ENCODE data around the gene DTX3. TPM values are rescaled to one million over a fixed set of nuclear protein-coding genes. Genes with fewer than 3 reads are reported as not detected.
"Not testable (repeated sequence)": the region's sequence is repeated elsewhere in the genome, so short reads cannot be mapped to it uniquely, and the experiment has no call there.

Gene DTX3
- total RNA-seq, 2 experiments from 2014 or later = 19.3 to 21.8 TPM

GRCh38 chr12:57585156-57585555, 19.5 kb upstream of the DTX3 start:
- CTCF ChIA-PET = interaction anchor here (0.7 to 6.1 kb wide), 13 partner anchors 8 to 1468 kb away, joined by 3 to 77 read pairs (median 14); partner anchors contain the start of genes ARHGAP9, B4GALNT1, GLI1 and OS9

DNA sequence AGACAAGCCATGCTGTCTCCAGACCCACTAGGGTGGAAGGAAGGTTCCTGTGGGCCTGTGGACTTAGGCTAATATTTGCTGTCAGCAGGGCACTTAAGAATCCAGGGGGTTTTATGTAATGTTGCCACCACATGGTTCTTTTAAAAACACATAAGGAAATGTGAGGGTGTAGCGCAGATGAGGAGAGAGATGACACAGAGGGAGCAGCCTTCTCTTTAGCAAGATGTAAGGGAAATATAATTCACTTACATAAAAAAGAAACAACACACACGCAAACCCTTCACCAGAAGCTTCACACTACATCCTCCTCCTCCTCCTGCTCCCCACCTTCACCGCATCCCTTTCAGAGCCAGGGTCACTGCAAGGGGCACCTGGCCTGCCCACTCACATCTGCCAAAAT, 18.5 kb upstream of the DTX3 start:
- no peak for DNase-seq
- Mint-ChIP-seq H3K27ac (no peak overlapping the region), H3K27me3 (peaks cover 1% of the 10 kb centered on the region), H3K4me1 (peaks cover 8% of the 10 kb centered on the region), H3K4me3 (no peak overlapping the region), H3K36me3 (ENCODE audit: low read depth) (no peaks in the 10 kb centered on the region), H3K9me3 (no peaks in the 10 kb centered on the region)
- POLR2A ChIA-PET = no interaction called here
- CTCF ChIA-PET = interaction anchor here (1.4 to 6.1 kb wide), 4 partner anchors 11 to 62 kb away, joined by 3 to 47 read pairs (median 25); partner anchors contain the start of gene B4GALNT1

More at GRCh38 chr12:57585156-57585555, 19.5 kb upstream of the DTX3 start:
- POLR2A ChIA-PET = no interaction called here
- H3K36me3 Mint-ChIP-seq (ENCODE audit: low read depth) = no peaks in the 10 kb centered on the region
- no peaks in the 10 kb centered on the region for H3K9me3 Mint-ChIP-seq
- H3K27ac Mint-ChIP-seq = no peak overlapping the region
- peaks cover 1% of the 10 kb centered on the region for H3K27me3 Mint-ChIP-seq
- no peak for DNase-seq
- H3K4me1 Mint-ChIP-seq = peaks cover 2% of the 10 kb centered on the region
- H3K4me3 Mint-ChIP-seq = no peak overlapping the region

DNA sequence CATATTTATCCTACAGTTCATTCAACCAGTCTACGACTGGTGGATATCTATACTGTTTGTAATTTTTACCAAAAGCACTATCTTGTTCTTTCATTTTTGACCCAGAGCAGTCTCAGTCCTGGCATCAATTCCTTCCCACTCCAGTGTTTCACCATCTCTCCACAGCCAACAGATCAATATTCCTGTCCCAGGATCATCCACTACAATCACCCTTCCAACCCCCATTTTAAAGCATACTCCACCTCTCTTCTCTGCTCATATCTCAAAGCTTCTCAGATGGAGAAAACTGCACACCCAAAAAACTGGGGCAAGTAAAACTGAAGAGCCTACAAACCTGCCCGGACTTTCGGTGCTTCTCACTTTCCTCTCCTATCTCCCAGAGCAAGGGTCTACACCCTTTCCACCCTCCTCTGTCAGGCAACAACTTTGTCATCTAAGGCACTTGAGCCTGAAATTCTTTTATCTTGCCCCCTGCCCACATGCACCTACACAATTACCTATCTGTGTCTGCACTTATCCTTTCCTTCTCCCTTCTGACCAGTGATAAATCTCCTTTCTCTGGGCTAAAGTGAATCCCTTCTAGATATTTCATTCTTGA, 17.7 kb upstream of the DTX3 start:
- no peak overlapping the region for H3K4me3 Mint-ChIP-seq
- no peak for DNase-seq
- no peak overlapping the region for H3K27ac Mint-ChIP-seq
- no peaks in the 10 kb centered on the region for H3K36me3 Mint-ChIP-seq (ENCODE audit: low read depth)
- H3K4me1 Mint-ChIP-seq = peaks cover 14% of the 10 kb centered on the region
- H3K27me3 Mint-ChIP-seq = peaks cover 1% of the 10 kb centered on the region
- ChIA-PET CTCF (no interaction called here), POLR2A (no interaction called here)
- H3K9me3 Mint-ChIP-seq = no peaks in the 10 kb centered on the region

DNA sequence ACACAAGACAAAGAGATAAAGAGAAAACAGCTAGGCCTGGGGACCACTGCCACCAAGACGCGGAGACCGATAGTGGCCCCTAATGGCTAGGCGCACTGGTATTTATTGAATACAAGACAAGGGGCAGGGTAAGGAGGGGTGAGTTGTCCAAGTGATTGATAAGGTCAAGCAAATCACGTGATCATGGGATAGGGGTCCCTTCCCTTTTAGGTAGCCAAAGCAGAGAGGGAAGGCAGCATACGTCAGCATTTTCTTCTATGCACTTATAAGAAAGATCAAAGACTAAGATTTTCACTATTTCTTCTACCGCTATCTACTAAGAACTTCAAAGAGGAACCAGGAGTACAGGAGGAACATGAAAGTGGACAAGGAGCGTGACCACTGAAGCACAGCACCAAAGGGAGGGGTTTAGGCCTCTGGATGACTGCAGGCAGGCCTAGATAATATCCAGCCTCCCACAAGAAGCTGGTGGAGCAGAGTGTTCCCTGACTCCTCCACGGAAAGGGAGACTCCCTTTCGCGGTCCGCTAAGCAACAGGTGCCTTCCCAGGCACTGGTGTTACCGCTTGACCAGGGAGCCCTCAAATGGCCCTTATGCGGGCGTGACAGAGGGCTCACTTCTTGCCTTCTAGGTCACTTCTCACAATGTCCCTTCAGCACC, 15.5 kb upstream of the DTX3 start:
- H3K4me3 Mint-ChIP-seq; H3K27ac Mint-ChIP-seq; H3K36me3 Mint-ChIP-seq (ENCODE audit: low read depth); H3K27me3 Mint-ChIP-seq; DNase-seq; H3K9me3 Mint-ChIP-seq; CTCF ChIA-PET: not testable (repeated sequence)
- H3K4me1 Mint-ChIP-seq = peaks cover 26% of the 10 kb centered on the region
- POLR2A ChIA-PET = interaction anchor here (1.0 kb wide), 1 partner anchor 130 kb away, joined by 3 read pairs; no protein-coding TSS in a partner anchor

GRCh38 chr12:57590479-57590863, 14.2 kb upstream of the DTX3 start:
- Mint-ChIP-seq H3K27ac (peak overlapping the region; percentile 50), H3K4me3 (peak overlapping the region; percentile 82), H3K4me1 (peaks cover 26% of the 10 kb centered on the region), H3K27me3 (no peaks in the 10 kb centered on the region), H3K36me3 (ENCODE audit: low read depth) (peaks cover 7% of the 10 kb centered on the region), H3K9me3 (no peaks in the 10 kb centered on the region)
- ChIA-PET POLR2A (interaction anchor here (1.0 to 3.7 kb wide), 7 partner anchors 9 to 182 kb away, joined by 3 to 17 read pairs (median 4); partner anchors contain the start of genes DCTN2, DTX3, EEF1AKMT3 and METTL1), CTCF (interaction anchor here (0.6 to 4.6 kb wide), 5 partner anchors 7 to 351 kb away, joined by 3 to 54 read pairs (median 3); no protein-coding TSS in a partner anchor)
- no peak for DNase-seq

- Mint-ChIP-seq H3K27ac (peak within 1 kb of the TSS; percentile 68), H3K27me3 (no peaks in the 10 kb centered on the region), H3K36me3 (ENCODE audit: low read depth) (peaks cover 13% of the 10 kb centered on the region), H3K9me3 (no peaks in the 10 kb centered on the region), H3K4me3 (peak within 1 kb of the TSS; percentile 82), H3K4me1 (peaks cover 26% of the 10 kb centered on the region)
- peak; percentile 87 for DNase-seq
- ChIA-PET POLR2A (interaction anchor here (0.6 to 3.7 kb wide), 14 partner anchors 8 to 181 kb away, joined by 3 to 17 read pairs (median 4); partner anchors contain the start of genes DCTN2, DTX3, EEF1AKMT3 and METTL1), CTCF (interaction anchor here (1.0 to 4.6 kb wide), 5 partner anchors 8 to 351 kb away, joined by 3 to 54 read pairs (median 3); partner anchors contain the start of gene TSPAN31)
Measured at GRCh38 chr12:57590864-57591781, 13.5 kb upstream of the DTX3 start, which contains the start of gene PIP4K2C. PIP4K2C (plus strand) TSS chr12:57591192; CDS start chr12:57591290, 98 bp downstream.

DNA sequence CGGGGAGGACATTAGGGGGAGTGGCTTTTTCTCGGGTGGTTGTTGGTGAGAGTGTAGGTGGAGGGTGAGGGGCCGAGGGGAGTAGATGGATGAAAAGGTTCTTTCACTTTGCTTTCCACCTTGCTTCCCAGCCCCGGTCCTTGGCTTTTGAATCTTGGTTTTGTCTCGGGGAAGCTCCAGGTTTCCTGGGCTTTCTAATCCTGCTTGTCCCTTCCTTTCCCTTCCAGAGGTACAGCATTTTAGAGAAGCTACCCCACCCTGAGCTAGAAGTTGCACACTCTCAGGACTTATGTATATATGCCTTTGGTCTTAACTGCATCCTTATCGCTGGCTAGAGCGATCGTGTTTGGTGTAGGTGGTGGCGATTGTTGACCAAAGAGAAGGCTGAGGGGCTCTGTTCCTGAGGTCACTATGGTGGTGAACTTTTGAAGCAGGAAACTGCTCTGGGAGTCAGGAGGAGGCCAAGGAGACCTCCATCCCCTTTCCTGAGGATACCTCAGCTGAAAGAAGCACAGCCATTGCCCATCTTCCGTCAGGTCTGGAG, 12.8 kb upstream of the DTX3 start:
- peaks cover 26% of the 10 kb centered on the region for H3K4me1 Mint-ChIP-seq
- ChIA-PET POLR2A (interaction anchor here (0.7 to 3.7 kb wide), 9 partner anchors 8 to 180 kb away, joined by 3 to 17 read pairs (median 3); partner anchors contain the start of genes DTX3, EEF1AKMT3 and METTL1), CTCF (interaction anchor here (1.1 to 4.6 kb wide), 4 partner anchors 8 to 352 kb away, joined by 3 to 54 read pairs (median 3); partner anchors contain the start of gene TSPAN31)
- H3K27ac Mint-ChIP-seq = peak overlapping the region; percentile 56
- H3K36me3 Mint-ChIP-seq (ENCODE audit: low read depth) = peaks cover 17% of the 10 kb centered on the region
- peak overlapping the region; percentile 82 for H3K4me3 Mint-ChIP-seq
- DNase-seq = no peak
- no peaks in the 10 kb centered on the region for H3K9me3 Mint-ChIP-seq
- H3K27me3 Mint-ChIP-seq = no peaks in the 10 kb centered on the region

GRCh38 chr12:57592551-57593165, 12.0 kb upstream of the DTX3 start:
- Mint-ChIP-seq H3K27me3 (no peaks in the 10 kb centered on the region), H3K4me3 (peak overlapping the region; percentile 82), H3K36me3 (ENCODE audit: low read depth) (peaks cover 25% of the 10 kb centered on the region), H3K27ac (no peak overlapping the region), H3K9me3 (no peaks in the 10 kb centered on the region), H3K4me1 (peaks cover 26% of the 10 kb centered on the region)
- CTCF ChIA-PET = interaction anchor here (0.8 to 4.6 kb wide), 5 partner anchors 9 to 45 kb away, joined by 3 to 54 read pairs (median 3); no protein-coding TSS in a partner anchor
- POLR2A ChIA-PET = interaction anchor here (0.6 to 3.7 kb wide), 4 partner anchors 12 to 19 kb away, joined by 3 to 17 read pairs (median 6); partner anchors contain the start of gene DTX3
- DNase-seq = no peak

DNA sequence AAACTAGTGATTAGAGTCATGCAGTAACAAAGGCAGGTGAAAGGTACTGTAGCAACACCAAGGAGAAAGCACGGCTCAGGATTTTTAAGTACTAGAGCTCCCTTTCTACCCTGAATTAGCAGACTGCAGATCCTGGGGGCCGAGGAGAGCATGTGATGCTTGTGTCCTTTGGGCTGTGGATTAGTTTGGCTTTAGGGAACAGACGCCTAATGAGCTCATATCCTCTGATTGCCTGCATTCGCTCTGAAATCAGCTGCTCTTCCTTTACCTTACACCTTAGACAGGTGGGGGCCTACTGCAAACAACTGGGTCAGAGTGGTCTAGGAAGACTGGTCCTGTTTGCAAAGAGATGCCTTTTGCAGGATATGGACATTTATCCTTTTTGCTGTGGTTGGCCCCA, 11.4 kb upstream of the DTX3 start:
- ChIA-PET POLR2A (interaction anchor here (1.0 to 3.7 kb wide), 3 partner anchors 12 to 18 kb away, joined by 5 to 17 read pairs (median 7); partner anchors contain the start of gene DTX3), CTCF (interaction anchor here (0.8 to 4.6 kb wide), 5 partner anchors 10 to 44 kb away, joined by 3 to 54 read pairs (median 3); no protein-coding TSS in a partner anchor)
- no peaks in the 10 kb centered on the region for H3K9me3 Mint-ChIP-seq
- no peak for DNase-seq
- H3K27me3 Mint-ChIP-seq = no peaks in the 10 kb centered on the region
- H3K36me3 Mint-ChIP-seq (ENCODE audit: low read depth) = peaks cover 27% of the 10 kb centered on the region
- H3K4me1 Mint-ChIP-seq = peaks cover 26% of the 10 kb centered on the region
- H3K27ac Mint-ChIP-seq = no peak overlapping the region
- H3K4me3 Mint-ChIP-seq = no peak overlapping the region

DNA sequence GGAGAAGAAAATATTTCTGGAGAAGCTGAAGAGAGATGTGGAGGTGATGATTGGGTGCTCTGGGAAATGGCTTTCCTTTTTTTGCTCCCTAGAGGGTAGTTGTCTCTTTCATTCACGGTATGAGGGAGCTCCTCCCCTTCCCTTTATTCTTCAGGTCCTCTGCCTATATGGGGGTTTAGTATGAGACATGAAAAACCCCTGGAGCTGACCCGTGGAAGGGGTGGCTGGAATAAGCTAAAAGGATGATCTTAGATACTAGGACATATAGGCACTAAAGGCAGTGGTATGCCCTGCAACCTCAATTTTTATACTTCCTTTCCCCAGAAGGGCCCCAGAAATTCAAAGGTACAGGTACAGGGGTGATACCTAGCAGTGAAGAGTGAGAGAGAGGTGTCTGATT, 4.2 kb upstream of the DTX3 start:
- CTCF ChIA-PET = interaction anchor here (0.7 to 3.6 kb wide), 4 partner anchors 17 to 1301 kb away, joined by 3 to 23 read pairs (median 4); no protein-coding TSS in a partner anchor
- Mint-ChIP-seq H3K36me3 (ENCODE audit: low read depth) (peaks cover 62% of the 10 kb centered on the region), H3K9me3 (no peaks in the 10 kb centered on the region), H3K4me3 (no peak overlapping the region), H3K27me3 (no peaks in the 10 kb centered on the region), H3K4me1 (peaks cover 14% of the 10 kb centered on the region), H3K27ac (no peak overlapping the region)
- POLR2A ChIA-PET = interaction anchor here (0.6 to 1.3 kb wide), 2 partner anchors 11 to 129 kb away, joined by 3 to 4 read pairs; partner anchors contain the start of gene ARHGEF25
- DNase-seq = no peak

DNA sequence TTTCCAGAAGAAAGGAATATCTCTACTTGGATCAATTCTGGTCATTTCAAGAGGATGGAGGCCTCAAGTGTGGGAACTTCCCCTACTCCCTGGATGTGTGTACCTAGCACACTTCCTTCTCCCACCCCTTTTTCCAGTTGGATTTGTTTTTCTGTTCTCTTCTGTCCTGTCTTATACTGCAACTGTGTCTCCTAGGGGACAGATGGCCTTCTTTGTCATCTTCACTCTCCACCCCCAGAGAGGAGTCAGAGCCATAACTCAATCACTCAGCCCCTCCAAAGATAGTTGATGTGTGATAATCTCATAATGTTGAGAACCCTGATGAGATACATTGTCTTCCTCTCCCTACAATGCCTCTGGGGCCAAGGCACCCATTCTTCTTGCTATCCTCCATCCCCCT, 2.1 kb upstream of the DTX3 start:
- Mint-ChIP-seq H3K27ac (no peak overlapping the region), H3K4me1 (peaks cover 18% of the 10 kb centered on the region), H3K36me3 (ENCODE audit: low read depth) (peaks cover 46% of the 10 kb centered on the region), H3K9me3 (no peaks in the 10 kb centered on the region), H3K4me3 (no peak overlapping the region), H3K27me3 (no peaks in the 10 kb centered on the region)
- no peak for DNase-seq
- ChIA-PET POLR2A (no interaction called here), CTCF (no interaction called here)

Measured in activated CD4-positive, alpha-beta memory T cell treated with anti-CD3 and anti-CD28 coated beads, Interleukin-2, amount 10 ng/mL, durations not matched to agents 7 days and 5 days (primary cell).